Tibial nerve (tissue), 4 donors: Measurements from ENCODE around the gene OAS3. TPM values are rescaled to one million over a fixed set of nuclear protein-coding genes. Genes with fewer than 3 reads are reported as not detected.

Experiments
- DNase-seq, 2 donors: peaks; one replicate each; pipeline ENCODE4 v3.0.0-alpha.2; 2019; ENCODE audit warnings: low spot score in 2 of 2
- H3K27ac ChIP-seq, 4 donors: fragments of 200-600 bp; sonication (generic) in 3 of 4; one replicate each; pipeline ENCODE4 v1.5.1; 2017 to 2019; ENCODE audit warnings: mild to moderate bottlenecking in 1 of 4
- H3K27me3 ChIP-seq, 2 donors: fragments of 200-600 bp; sonication (generic) in 1 of 2; one replicate each; pipeline versions ENCODE4 v1.5.1 to v1.6.0; 2017 to 2019
- H3K36me3 ChIP-seq, 3 donors: fragments of 200-600 bp; sonication (generic); one replicate each; pipeline ENCODE4 v1.5.1; 2018 to 2019
- H3K4me1 ChIP-seq, 4 donors: fragments of 200-600 bp; sonication (generic) in 3 of 4; one replicate each; pipeline ENCODE4 v1.5.1; 2017 to 2019
- H3K4me3 ChIP-seq, 4 donors: fragments of 200-600 bp; sonication (generic) in 3 of 4; one replicate each; pipeline ENCODE4 v1.5.1; 2017 to 2019; ENCODE audit warnings: mild to moderate bottlenecking in 1 of 4, moderate library complexity in 1 of 4
- H3K9me3 ChIP-seq, 4 donors: fragments of 200-600 bp; sonication (generic) in 3 of 4; one replicate each; pipeline ENCODE4 v1.5.1; 2017 to 2019
- CTCF ChIP-seq, 5 experiments: fragments of 200-600 bp in 3 of 5; fragments of 450-650 bp in 2 of 5; sonication (generic) in 3 of 5; IDR thresholded peaks; one replicate each; pipeline ENCODE4 v1.5.1; 2016 to 2019; ENCODE audit warnings: antibody characterized with exemption in 5 of 5, mild to moderate bottlenecking in 3 of 5, moderate library complexity in 2 of 5
- EP300 ChIP-seq, 2 donors: sonication (generic); formaldehyde crosslinking; IDR thresholded peaks; one replicate each; pipeline ENCODE4 v1.6.1; 2017; ENCODE audit warnings: antibody characterized with exemption in 2 of 2, mild to moderate bottlenecking in 1 of 2
- POLR2A ChIP-seq, 2 donors: fragments of 450-650 bp; IDR thresholded peaks; one replicate each; pipeline ENCODE4 v1.6.1; 2017; ENCODE audit warnings: antibody characterized with exemption in 2 of 2, mild to moderate bottlenecking in 2 of 2, moderate library complexity in 2 of 2
- WGBS, 2 donors: methylation state at CpG; one replicate each; pipeline ENCODE4 v1.1.5; 2018; 5-methylcytosine and 5-hydroxymethylcytosine counted together
- total RNA-seq, 4 donors: library from RNA; depleted of rRNA; stranded (reverse); fragments of >200 nt; gene quantifications; one replicate each; pipeline ENCODE4 v1.1.0, GENCODE V29; 2016

The OAS3 gene
- total RNA-seq, 4 donors from 2014 or later: 5.7 to 16.5 (median 11.3) TPM

DNA sequence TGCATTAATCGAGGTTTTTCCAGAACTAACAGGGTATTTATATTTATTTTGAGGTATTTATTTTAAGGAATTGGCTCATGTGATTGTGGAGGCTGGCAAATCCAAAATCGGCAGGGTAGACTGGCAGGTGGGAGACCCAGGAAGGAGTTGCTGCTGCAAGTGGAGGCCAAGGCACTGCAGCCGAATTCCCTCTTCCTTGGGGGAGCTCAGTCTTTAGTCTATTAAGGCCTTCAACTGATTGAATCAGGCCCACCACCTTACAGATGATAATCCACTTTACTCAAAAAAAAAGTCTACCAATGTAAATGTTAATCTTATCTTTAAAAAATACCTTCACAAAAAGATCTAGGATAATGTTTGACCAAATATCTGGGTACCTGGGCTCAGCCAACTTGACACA is 38.9 kb downstream of the OAS3 start:
- H3K27me3 ChIP-seq: no peaks in the 10 kb centered on the region
- H3K4me1 ChIP-seq: peaks cover 0 to 30% (median 0%) of the 10 kb centered on the region in 4 donors
- TF ChIP-seq POLR2A (IDR thresholded peaks at IDR 0.05) (no peak), CTCF (IDR thresholded peaks at IDR 0.05) (no peak), EP300 (IDR thresholded peaks at IDR 0.05) (no peak)
- no peak for DNase-seq
- H3K9me3 ChIP-seq: peaks cover 0 to 5% (median 0%) of the 10 kb centered on the region in 4 donors
- H3K27ac ChIP-seq: peak overlapping the region in 1 of 4 donors; percentile 84
- peaks cover 0 to 1% (median 0%) of the 10 kb centered on the region in 3 donors for H3K36me3 ChIP-seq
- 65 to 77% methylated on average over 3 of the region's 3 CpGs for WGBS, 2 donors
- no peak overlapping the region for H3K4me3 ChIP-seq

DNA sequence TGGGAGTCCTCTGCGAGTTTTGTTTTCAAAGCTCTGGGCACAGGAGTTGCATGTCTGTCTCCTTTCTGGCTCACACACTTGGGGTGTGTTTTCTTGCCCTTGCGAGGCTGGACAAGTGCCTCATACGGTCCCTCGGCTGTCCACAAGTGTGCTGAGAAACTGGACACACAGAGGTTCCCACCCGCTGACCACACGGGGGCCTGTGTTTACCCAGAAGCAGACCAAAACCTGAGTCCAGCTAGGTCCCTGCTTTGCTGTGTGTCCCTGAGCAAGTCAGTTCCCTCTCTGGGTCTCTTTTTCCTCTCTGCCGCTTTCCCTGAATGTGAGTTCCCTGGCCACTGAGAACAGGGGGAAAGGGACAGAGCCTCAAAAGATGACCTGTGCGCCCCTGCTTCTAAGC is 39.4 kb downstream of the OAS3 start:
- H3K36me3 ChIP-seq: no peaks in the 10 kb centered on the region
- H3K27ac ChIP-seq: peak overlapping the region in 3 of 4 donors; percentile 71 to 84 (median 81)
- H3K27me3 ChIP-seq: no peaks in the 10 kb centered on the region
- WGBS, 2 donors: 75% methylated on average over 8 of the region's 8 CpGs
- peak overlapping the region in 3 of 4 donors; percentile 40 to 55 (median 53) for H3K4me3 ChIP-seq
- H3K9me3 ChIP-seq: peaks cover 0 to 10% (median 0%) of the 10 kb centered on the region in 4 donors
- DNase-seq: no peak
- H3K4me1 ChIP-seq: peaks cover 0 to 30% (median 0%) of the 10 kb centered on the region in 4 donors
- TF ChIP-seq POLR2A (IDR thresholded peaks at IDR 0.05): no peak
- TF ChIP-seq EP300 (IDR thresholded peaks at IDR 0.05): no peak
- no peak for TF ChIP-seq CTCF (IDR thresholded peaks at IDR 0.05)

DNA sequence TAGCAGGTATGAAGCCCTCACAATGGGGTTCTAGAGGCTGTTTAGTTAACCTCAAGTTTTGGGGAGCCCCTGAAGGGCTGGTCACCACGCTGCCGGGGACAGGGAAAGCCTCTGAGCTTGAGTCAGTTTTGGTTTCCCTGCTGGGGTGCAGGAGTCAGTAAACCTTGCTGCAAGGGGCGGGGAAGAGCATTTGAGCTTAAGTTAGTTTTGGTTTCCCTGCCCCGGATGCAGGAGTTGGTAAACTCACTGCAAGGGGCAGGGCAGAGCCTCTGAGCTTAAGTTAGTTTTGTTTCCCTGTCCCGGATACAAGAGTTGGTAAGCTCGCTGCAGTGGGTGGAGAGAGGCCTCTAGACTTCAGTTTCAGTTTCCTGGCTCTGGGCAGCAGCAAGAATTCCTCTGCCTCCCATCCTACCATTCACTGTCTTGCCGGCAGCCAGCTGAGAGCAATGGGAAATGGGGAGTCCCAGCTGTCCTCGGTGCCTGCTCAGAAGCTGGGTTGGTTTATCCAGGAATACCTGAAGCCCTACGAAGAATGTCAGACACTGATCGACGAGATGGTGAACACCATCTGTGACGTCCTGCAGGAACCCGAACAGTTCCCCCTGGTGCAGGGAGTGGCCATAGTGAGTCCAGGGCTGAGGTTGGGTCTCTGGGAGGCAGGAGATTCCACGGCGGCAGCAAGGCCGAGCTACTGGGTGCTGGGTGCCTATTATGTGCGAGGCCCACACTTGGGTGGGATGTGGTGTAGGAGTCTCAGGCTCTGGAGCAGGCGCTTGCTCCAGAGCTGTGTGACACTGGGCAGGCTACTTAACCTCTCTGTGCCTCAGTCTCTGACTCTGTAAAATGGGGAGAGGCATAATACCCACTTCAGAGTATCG is 40.1 kb downstream of the OAS3 start, which contains the start of gene OAS2:
OAS2 (plus strand) TSS at position 357 of the 878 bp plus-strand sequence; CDS start at position 447, 90 bp downstream.
- peak; percentile 35 to 50 for DNase-seq
- 22 to 50% methylated on average over 14 to 19 of the region's 19 CpGs for WGBS, 2 donors
- H3K4me3 ChIP-seq: peak within 1 kb of the TSS; percentile 29 to 55 (median 46)
- no peaks in the 10 kb centered on the region for H3K27me3 ChIP-seq
- no peak for TF ChIP-seq CTCF (IDR thresholded peaks at IDR 0.05)
- TF ChIP-seq POLR2A (IDR thresholded peaks at IDR 0.05): no peak
- TF ChIP-seq EP300 (IDR thresholded peaks at IDR 0.05): no peak
- H3K36me3 ChIP-seq: no peaks in the 10 kb centered on the region
- H3K4me1 ChIP-seq: peaks cover 0 to 30% (median 0%) of the 10 kb centered on the region in 4 donors
- H3K9me3 ChIP-seq: peaks cover 0 to 11% (median 0%) of the 10 kb centered on the region in 4 donors
- H3K27ac ChIP-seq: peak within 1 kb of the TSS; percentile 36 to 84 (median 76)

DNA sequence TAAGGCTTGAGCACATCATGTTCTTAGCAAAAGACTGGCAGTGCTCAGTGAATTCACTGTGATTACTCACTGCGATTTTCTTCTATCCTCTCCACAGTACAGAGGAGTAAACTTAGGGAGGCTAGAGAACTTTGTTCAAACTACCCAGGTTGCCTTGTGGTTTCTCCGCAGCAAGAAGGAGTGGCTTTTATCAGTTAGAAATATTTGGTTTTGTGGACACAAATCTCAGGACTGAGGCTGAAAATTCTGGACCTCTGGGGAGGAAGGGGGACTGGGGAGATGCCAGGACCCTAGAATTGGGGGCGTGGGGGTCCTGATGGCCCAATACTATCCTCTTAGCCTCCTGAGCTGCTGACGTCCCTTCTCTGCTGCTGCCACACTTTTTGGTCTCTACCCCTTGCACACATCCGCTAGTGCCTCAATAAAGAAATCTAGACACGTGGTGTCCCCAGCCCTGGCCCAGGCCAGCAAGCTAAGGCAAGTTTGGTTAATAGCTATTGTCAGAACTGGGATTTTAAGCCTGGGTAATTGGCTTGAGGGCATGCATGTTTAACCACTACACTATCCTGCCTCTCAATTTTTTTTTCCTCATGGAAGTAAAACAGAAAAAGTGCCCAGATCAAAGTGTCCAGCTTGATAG is 40.9 kb downstream of the OAS3 start:
- Histone ChIP-seq H3K4me3 (peak overlapping the region; percentile 29 to 55 (median 46)), H3K4me1 (peaks cover 0 to 24% (median 0%) of the 10 kb centered on the region in 4 donors), H3K27ac (peak overlapping the region in 3 of 4 donors; percentile 71 to 84 (median 81)), H3K9me3 (peaks cover 0 to 11% (median 0%) of the 10 kb centered on the region in 4 donors), H3K27me3 (no peaks in the 10 kb centered on the region), H3K36me3 (no peaks in the 10 kb centered on the region)
- no peak for DNase-seq
- TF ChIP-seq POLR2A (IDR thresholded peaks at IDR 0.05) (no peak), EP300 (IDR thresholded peaks at IDR 0.05) (no peak), CTCF (IDR thresholded peaks at IDR 0.05) (no peak)
- WGBS, 2 donors: 55 to 64% methylated on average over 6 of the region's 6 CpGs
